Liver (tissue), 9 donors: Measurements from ENCODE around the gene SLC11A1. TPM values are rescaled to one million over a fixed set of nuclear protein-coding genes. Genes with fewer than 3 reads are reported as not detected.
A peak's percentile ranks its signal among the peaks of the same experiment; 100 is the strongest.

Experiments used
- DNase-seq: peaks from one replicate; pipeline ENCODE4 v3.0.0-alpha.2; 2017; ENCODE audit warnings: low spot score
- H3K27ac ChIP-seq, 2 donors: one replicate each; pipeline ENCODE4 v1.7.0; 2013; ENCODE audit warnings: inconsistent platforms in 2 of 2, low read length in 2 of 2, control low read depth in 1 of 2, low read depth in 1 of 2, mild to moderate bottlenecking in 1 of 2
- H3K27me3 ChIP-seq, 4 donors: one replicate each; pipeline versions ENCODE4 v1.6.1 to v1.7.0; 2013; ENCODE audit warnings: low read length in 3 of 4, inconsistent platforms in 1 of 4, mild to moderate bottlenecking in 1 of 4, moderate library complexity in 1 of 4; ENCODE audit not compliant: control insufficient read depth in 4 of 4, insufficient read depth in 4 of 4
- H3K36me3 ChIP-seq, 4 donors: one replicate each; pipeline versions ENCODE4 v1.6.1 to v1.7.0; 2013; ENCODE audit warnings: low read length in 3 of 4, mild to moderate bottlenecking in 3 of 4, low read depth in 1 of 4, moderate library complexity in 1 of 4; ENCODE audit not compliant: control insufficient read depth in 4 of 4, insufficient read depth in 3 of 4
- H3K4me1 ChIP-seq, 4 donors: one replicate each; pipeline versions ENCODE4 v1.6.1 to v1.7.0; 2013; ENCODE audit warnings: low read length in 3 of 4, mild to moderate bottlenecking in 3 of 4, moderate library complexity in 1 of 4; ENCODE audit not compliant: control insufficient read depth in 4 of 4, insufficient read depth in 4 of 4
- H3K4me3 ChIP-seq, 3 donors: one replicate each; pipeline versions ENCODE4 v1.6.1 to v1.7.0; 2013; ENCODE audit warnings: low read length in 3 of 3, control low read depth in 1 of 3, low read depth in 1 of 3, mild to moderate bottlenecking in 1 of 3
- H3K9ac ChIP-seq, 2 donors: one replicate each; pipeline ENCODE4 v1.7.0; 2013; ENCODE audit warnings: low read length in 2 of 2, mild to moderate bottlenecking in 2 of 2, moderate library complexity in 2 of 2, control low read depth in 1 of 2, low read depth in 1 of 2
- H3K9me3 ChIP-seq, 4 donors: one replicate each; pipeline versions ENCODE4 v1.6.1 to v1.7.0; 2013; ENCODE audit warnings: low read length in 3 of 4; ENCODE audit not compliant: control insufficient read depth in 4 of 4
- ATF3 ChIP-seq: IDR thresholded peaks from 2 replicates; pipeline ENCODE4 v1.6.1; 2016; ENCODE audit warnings: antibody characterized with exemption
- CTCF ChIP-seq: fragments of 150-350 bp; IDR thresholded peaks from 2 replicates; pipeline ENCODE4 v1.5.1; 2017; ENCODE audit warnings: improper control_type of control experiment, low read depth, low read length; ENCODE audit not compliant: missing input control
- EGR1 ChIP-seq, 2 donors: IDR thresholded peaks; 2 replicates each; pipeline ENCODE4 v1.6.1; 2016 to 2018; ENCODE audit warnings: antibody characterized with exemption in 2 of 2, low read depth in 2 of 2
- FOXA1 ChIP-seq: IDR thresholded peaks from 2 replicates; pipeline ENCODE4 v1.6.1; 2016; ENCODE audit warnings: antibody characterized with exemption
- FOXA2 ChIP-seq: IDR thresholded peaks from 2 replicates; pipeline ENCODE4 v1.6.1; 2016; ENCODE audit warnings: antibody characterized with exemption
- GABPA ChIP-seq, 2 donors: IDR thresholded peaks in 1 of 2; conservative IDR thresholded peaks in 1 of 2; 2 replicates each; pipeline ENCODE4 v1.6.1; 2016; ENCODE audit warnings: antibody characterized with exemption in 2 of 2, mild to moderate bottlenecking in 1 of 2, moderate library complexity in 1 of 2
- HNF4A ChIP-seq, 2 donors: conservative IDR thresholded peaks; 2 replicates each; pipeline ENCODE4 v1.6.1; 2016; ENCODE audit warnings: antibody characterized with exemption in 2 of 2, mild to moderate bottlenecking in 2 of 2
- HNF4G ChIP-seq: IDR thresholded peaks from 2 replicates; pipeline ENCODE4 v1.6.1; 2016; ENCODE audit warnings: antibody characterized with exemption
- JUND ChIP-seq, 2 donors: IDR thresholded peaks; 2 replicates each; pipeline ENCODE4 v1.6.1; 2016; ENCODE audit warnings: antibody characterized with exemption in 2 of 2
- MAX ChIP-seq: IDR thresholded peaks from 2 replicates; pipeline ENCODE4 v1.6.1; 2016; ENCODE audit warnings: antibody characterized with exemption
- NR2F2 ChIP-seq: IDR thresholded peaks from 2 replicates; pipeline ENCODE4 v1.6.1; 2016; ENCODE audit warnings: antibody characterized with exemption
- RAD21 ChIP-seq, 2 donors: IDR thresholded peaks; 2 replicates each; pipeline ENCODE4 v1.6.1; 2016; ENCODE audit warnings: antibody characterized with exemption in 2 of 2, mild to moderate bottlenecking in 2 of 2
- REST ChIP-seq: IDR thresholded peaks from 2 replicates; pipeline ENCODE4 v1.6.1; 2016; ENCODE audit warnings: antibody characterized with exemption, mild to moderate bottlenecking
- RXRA ChIP-seq, 2 donors: IDR thresholded peaks; 2 replicates each; pipeline ENCODE4 v1.6.1; 2017 to 2018; ENCODE audit warnings: antibody characterized with exemption in 2 of 2, mild to moderate bottlenecking in 1 of 2
- SP1 ChIP-seq: IDR thresholded peaks from 2 replicates; pipeline ENCODE4 v1.6.1; 2018; ENCODE audit warnings: antibody characterized with exemption, mild to moderate bottlenecking
- TAF1 ChIP-seq: conservative IDR thresholded peaks from 2 replicates; pipeline ENCODE4 v1.6.1; 2016; ENCODE audit warnings: antibody characterized with exemption, mild to moderate bottlenecking
- YY1 ChIP-seq: IDR thresholded peaks from 2 replicates; pipeline ENCODE4 v1.6.1; 2016; ENCODE audit warnings: antibody characterized with exemption, mild to moderate bottlenecking
- ZBTB33 ChIP-seq: IDR thresholded peaks from 2 replicates; pipeline ENCODE4 v1.6.1; 2016; ENCODE audit warnings: antibody characterized with exemption
- WGBS: extraction: QIAGEN DNeasy Blood & Tissue Kit; methylation state at CpG from one replicate; pipeline ENCODE4 v1.1.7; 2013; 5-methylcytosine and 5-hydroxymethylcytosine counted together
- polyA plus RNA-seq, 2 donors: library from polyadenylated mRNA; stranded (reverse) in 1 of 2; unstranded in 1 of 2; fragments of 200-250 nt in 1 of 2; fragments of >200 nt in 1 of 2; fragmentation: Nextera tagmentation in 1 of 2; extraction: Ambion mirVana in 1 of 2; gene quantifications; one replicate each; pipeline versions ENCODE4 v1.2.1 to v1.2.3, GENCODE V29; 2013 to 2015
- total RNA-seq, 2 donors: library from RNA; depleted of rRNA; stranded (reverse); fragments of >200 nt; gene quantifications; one replicate each; pipeline ENCODE4 v1.2.3, GENCODE V29; 2014
- donor health status: healthy.
- donor health status: healthy.
- donor health status: healthy.
- donor health status: healthy.
- donor health status: healthy.

The SLC11A1 gene
- total and polyA plus RNA-seq, 4 donors = 1.4 to 23.0 (median 3.2) TPM

GRCh38 chr2:218406949-218407618 is 25.0 kb downstream of the SLC11A1 start:
- Histone ChIP-seq H3K27me3 (no peaks in the 10 kb centered on the region), H3K9ac (peak overlapping the region; percentile 18 to 62), H3K27ac (peak overlapping the region; percentile 63 to 65), H3K36me3 (peaks cover 6 to 19% (median 11%) of the 10 kb centered on the region in 4 donors), H3K9me3 (no peaks in the 10 kb centered on the region), H3K4me1 (peaks cover 13 to 53% (median 44%) of the 10 kb centered on the region in 4 donors), H3K4me3 (peak overlapping the region; percentile 40 to 46 (median 42))
- TF ChIP-seq RXRA (IDR thresholded peaks at IDR 0.05) = peak in 1 of 2 donors; percentile 6
- peak in 1 of 2 donors; percentile 57 for TF ChIP-seq RAD21 (IDR thresholded peaks at IDR 0.05)
- TF ChIP-seq HNF4A (conservative IDR thresholded peaks at IDR 0.05) = peak in 1 of 2 donors; percentile 6
- no peak for TF ChIP-seq SP1
- 14% methylated on average over 13 of the region's 13 CpGs for WGBS
- DNase-seq = peak; percentile 67

GRCh38 chr2:218407717-218408116 is 25.6 kb downstream of the SLC11A1 start:
- no peaks in the 10 kb centered on the region for H3K27me3 ChIP-seq
- TF ChIP-seq RAD21 (IDR thresholded peaks at IDR 0.05) (no peak), GABPA (IDR thresholded peaks at IDR 0.05 in 1 of 2, conservative IDR thresholded peaks at IDR 0.05 in 1 of 2) (no peak), FOXA2 (no peak), REST (no peak), JUND (IDR thresholded peaks at IDR 0.05) (no peak), HNF4G (no peak), HNF4A (conservative IDR thresholded peaks at IDR 0.05) (no peak), ATF3 (no peak), SP1 (no peak), YY1 (no peak), FOXA1 (no peak), NR2F2 (no peak), EGR1 (IDR thresholded peaks at IDR 0.05; ENCODE audit: low read depth in 2 of 2) (no peak), CTCF (no peak), RXRA (IDR thresholded peaks at IDR 0.05) (no peak), MAX (no peak), TAF1 (no peak), ZBTB33 (no peak)
- no peak for DNase-seq
- WGBS = 88% methylated on average over 8 of the region's 8 CpGs
- no peak overlapping the region for H3K27ac ChIP-seq
- peaks cover 13 to 47% (median 38%) of the 10 kb centered on the region in 4 donors for H3K4me1 ChIP-seq
- no peak overlapping the region for H3K9ac ChIP-seq
- H3K9me3 ChIP-seq = no peaks in the 10 kb centered on the region
- H3K4me3 ChIP-seq = no peak overlapping the region
- H3K36me3 ChIP-seq = peaks cover 3 to 14% (median 11%) of the 10 kb centered on the region in 4 donors
